Stimulated activated CD4-positive, alpha-beta T cell treated with anti-CD3 and anti-CD28 coated beads, Interleukin-4, amount 100 ng/mL, for 1 hour (primary cell): Measurements from ENCODE around the gene KCNQ2.

Experiments used
- DNase-seq: peaks from one replicate; pipeline ENCODE4 v3.0.0-alpha.2; 2020

KCNQ2 gene

DNA sequence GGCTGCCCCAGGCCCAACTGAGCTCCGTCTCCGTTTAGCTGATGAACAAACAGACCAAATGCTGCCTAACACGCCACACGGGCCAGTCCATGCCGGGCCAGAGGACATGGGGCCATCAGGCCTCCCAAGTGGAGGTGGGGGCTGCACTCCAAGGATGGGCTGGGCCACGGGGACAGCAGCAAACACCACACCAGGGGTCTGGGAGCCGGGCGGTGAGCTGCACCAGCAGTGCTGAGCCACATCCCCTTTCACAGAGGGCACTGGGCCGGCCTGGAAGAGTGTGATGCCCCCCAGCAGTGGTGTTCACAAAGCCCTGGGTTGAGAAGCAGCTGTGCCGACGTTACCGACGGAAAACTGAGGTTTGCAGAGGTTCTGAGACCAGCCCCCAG, 2.7 kb downstream of the KCNQ2 start:
- DNase-seq, result no peak

DNA sequence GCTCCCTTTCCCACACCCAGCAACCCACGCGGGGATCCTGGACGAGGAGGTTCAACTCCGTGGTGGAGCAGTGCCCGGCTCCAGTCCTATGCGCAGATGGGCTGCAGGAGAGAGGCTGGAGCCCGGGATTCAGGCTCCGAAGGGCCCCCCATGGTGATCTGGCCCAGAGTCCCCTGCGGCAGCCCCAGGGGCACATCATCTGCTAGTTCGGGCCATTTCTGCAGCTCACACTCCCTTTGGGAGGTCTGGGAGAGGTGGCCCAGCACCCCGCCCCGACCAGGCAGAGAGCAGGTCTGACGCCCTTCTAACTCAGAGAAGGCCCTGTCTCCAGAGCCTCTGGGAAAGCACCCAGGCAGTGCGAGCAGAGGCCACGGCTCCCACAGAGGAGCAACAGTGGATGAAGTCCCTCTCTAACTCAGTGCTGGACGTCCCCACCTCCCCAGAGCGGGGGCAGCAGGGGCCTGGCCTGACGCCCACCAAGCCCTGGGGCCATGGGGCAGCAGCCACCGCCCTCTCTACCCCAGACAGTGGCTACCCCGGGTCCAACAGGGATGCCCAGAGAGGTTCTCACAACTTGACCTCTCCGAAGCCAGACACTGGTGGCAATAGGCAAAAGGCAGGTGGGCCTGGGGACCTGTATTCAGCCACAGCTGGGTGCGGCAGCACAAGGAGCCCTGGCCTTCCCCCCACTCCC, 3.3 kb downstream of the KCNQ2 start:
- DNase-seq, result no peak

DNA sequence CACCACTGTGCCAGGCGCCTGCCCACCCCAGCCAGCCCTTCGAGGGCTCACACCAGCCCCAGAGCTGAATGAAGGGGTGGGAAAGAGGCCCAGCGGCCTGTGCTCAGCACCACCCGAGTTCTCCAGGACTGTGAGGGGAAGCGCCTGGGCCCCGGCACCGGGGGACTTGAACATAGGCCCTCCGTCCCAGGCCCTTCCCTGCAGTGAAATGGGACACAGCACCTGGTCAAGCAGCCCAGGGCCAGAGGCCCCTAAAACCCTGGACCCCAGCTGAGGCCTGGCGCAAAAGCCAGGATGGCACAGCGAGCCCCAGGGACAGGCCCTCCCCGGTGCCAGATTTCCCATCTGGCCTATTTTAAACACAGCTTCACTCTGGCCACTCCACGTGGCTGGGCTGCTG, 4.0 kb downstream of the KCNQ2 start:
- DNase-seq, result no peak

DNA sequence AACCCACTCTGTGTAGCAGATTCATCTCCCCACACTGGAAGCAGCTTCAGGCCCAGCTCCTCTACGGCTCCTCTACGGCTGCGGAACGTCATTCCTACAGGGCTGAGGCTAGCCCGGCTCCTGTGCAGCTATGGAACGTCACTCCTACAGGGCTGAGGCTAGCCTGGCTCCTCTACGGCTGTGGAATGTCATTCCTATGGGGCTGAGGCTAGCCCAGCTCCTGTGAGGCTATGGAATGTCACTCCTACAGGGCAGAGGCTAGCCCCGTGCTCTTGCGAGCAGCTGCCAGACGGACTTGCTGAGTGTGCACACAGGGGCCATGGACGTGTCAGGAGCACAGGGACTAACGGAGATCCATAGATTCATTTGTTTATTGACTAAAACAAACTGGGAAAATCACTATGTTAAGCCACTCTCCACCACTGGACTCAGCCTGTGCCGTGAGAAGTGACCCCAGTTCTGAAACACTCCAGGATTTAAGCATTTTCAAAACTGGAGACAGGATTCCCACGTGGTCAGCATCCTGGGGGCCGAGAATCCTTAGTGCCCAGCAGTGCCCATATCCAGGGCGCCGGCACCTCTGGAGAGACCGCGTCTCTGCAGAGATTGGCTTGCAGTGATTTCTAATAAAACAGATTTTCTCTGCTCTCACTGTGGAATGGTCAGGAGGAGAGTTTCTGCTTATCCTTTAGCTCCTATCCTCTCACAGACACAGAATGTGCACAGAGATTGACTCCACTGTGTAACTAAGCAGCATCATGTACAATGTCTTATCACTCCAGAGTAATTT, 5.0 kb downstream of the KCNQ2 start:
- DNase-seq, result no peak

DNA sequence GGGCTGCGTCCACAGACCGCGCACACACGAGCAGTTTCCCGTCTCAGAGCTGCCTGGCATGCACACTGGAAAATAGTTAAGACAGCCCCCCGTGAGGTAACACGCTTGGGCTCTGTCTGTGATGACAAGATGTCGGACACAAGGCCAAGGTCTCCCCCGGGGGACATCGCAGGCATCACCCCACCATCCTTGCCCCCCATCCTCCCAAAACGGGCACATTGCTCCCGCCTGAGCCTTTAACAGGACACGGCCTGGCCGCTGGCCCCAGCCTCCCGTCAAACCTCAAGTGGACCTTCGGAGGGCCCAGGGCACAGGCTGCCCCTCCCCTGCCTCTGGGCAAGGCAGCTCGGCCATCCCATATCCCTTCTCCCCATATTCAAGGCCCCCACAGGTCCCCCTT, 5.6 kb downstream of the KCNQ2 start:
- no peak for DNase-seq

DNA sequence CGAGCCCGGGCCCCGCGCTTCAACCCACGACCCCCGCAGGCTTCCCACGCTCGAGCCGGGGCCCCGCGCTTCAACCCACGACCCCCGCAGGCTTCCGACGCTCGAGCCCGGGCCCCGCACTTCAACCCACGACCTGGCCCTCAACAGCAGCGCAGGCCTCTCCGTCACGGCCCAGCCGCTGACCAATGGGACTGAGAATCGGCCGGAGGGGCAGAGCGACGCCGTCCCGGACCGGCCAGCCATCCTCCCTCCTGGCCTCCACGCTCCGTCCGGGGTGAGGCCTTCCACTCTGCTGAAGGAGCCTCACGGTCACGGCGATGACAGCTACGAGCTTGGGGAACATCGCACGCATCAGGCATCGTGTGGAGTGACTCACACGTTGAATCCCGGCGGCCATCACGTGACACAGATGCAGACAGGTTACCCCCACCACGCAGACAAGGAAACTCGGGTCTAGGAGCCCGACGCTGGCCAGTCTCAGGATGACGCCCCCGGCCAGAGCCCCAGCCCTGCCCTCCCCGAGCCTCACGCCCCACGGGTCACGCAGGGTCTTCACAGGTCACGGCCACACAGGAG, 6.1 kb downstream of the KCNQ2 start:
- no peak for DNase-seq

DNA sequence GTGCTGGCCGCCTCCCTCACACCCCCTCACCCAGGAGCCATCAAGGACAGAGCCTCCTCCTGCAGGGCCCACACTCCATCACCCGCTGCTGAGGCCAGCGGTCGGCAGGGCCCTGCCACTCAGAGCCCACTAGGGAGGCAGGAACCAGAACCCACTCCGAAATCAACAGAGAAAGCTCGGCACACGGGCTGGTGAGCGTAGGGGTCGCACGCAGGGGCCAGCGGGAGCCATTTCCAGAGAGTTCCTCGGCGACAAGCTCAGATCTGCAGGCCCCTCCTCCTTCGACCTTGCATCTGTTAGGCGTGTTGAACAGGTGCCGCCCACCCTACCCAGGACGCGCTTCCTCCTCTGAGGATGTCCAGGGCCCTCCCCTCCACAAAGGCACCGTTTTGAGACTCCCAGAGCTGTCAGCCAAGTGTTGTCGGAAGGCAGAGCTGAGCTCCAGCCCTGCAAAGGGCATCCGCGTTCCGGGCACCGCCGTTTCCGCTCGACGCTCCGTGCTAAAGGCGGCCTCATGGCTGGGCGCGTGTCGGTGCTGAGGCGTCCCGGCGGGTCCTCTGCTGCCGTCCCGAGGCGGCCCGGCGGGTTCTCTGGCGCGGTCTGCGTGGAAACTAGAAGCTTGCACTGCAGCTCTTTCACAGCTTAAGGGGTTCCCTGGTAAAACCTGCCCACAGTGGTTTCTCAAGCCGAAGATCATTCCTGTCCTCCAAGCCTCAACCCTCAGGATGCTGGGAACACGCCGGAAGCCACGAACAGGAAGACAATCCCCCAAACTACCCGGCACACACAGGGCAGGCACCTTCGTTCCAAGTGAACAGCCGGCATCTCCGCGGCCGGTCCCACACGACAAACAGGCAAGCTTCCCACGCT, 6.8 kb downstream of the KCNQ2 start:
- no peak for DNase-seq

DNA sequence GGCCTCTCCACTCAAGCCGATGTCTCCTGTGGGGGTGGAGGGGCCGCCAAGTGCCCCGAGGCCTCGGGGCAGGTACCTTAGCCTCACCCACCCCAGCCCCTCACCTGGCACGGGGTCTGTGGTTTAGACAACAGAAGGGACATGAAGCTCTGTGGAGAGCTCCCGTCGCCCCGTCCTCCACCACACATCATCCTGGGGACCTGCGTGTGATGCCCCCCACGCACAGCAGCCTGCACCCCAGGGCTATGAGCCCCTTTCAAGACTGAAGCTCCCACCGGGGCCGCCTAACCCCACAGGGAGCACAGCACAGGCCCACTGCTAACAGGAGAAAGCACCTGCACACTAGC, 8.2 kb downstream of the KCNQ2 start:
- no peak for DNase-seq

DNA sequence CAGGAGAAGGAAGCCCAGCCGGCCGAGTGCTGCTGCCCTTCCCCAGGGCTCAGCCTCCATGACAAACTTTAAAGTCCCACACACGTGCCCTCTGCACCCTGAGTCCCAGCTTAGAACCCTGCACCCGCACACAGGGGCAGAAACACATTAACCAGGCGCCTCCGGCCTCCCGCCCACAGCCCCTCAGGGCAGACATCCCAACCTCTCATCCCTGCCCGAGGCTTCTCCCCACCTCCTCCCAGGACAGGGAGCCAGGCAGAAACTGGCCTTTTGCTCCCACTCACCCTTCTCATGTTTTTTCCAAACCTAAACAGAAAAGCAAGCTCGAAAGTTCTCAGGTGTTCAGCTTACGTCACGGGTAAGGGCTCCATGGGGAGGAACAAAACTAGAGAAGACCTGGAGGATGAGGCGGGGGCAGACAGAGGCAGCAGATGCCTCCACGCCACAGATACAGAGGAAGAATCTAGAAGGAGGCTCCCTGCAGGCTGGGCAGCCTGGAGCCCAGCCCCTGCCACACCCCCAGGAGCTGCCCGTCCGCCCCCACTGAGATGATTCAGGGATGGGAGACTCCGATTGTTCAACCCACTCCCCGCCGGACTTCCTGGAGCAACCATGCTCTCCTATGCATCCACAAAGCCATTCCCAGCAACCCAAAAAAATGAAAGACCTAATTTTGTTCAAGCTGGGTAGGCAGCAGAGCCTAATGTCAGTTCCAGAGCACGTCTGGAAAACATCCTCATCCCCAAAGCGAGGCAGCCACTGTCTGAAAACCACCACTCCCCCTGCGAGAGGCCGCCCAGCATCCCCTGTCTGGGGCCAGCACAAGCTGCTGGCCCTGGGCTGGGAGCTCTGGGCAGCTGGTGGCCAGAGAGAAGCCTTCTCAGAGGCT, 8.8 kb downstream of the KCNQ2 start:
- DNase-seq, result no peak

DNA sequence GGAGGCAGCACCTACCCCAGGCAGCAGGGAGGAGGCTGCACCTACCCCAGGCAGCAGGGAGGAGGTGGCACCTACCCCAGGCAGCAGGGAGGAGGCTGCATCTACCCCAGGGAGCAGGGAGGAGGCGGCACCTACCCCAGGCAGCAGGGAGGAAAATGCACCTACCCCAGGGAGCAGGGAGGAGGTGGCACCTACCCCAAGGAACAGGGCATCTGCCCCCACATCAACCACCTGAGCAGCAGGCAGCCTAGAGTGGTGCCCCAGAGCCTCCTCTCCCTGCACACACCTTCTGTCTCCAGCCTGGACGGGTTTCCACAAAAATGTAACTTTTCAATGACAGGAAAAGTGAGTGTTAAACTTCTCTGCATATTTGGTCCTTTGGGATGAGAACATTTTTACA, 10.2 kb downstream of the KCNQ2 start:
- no peak for DNase-seq

DNA sequence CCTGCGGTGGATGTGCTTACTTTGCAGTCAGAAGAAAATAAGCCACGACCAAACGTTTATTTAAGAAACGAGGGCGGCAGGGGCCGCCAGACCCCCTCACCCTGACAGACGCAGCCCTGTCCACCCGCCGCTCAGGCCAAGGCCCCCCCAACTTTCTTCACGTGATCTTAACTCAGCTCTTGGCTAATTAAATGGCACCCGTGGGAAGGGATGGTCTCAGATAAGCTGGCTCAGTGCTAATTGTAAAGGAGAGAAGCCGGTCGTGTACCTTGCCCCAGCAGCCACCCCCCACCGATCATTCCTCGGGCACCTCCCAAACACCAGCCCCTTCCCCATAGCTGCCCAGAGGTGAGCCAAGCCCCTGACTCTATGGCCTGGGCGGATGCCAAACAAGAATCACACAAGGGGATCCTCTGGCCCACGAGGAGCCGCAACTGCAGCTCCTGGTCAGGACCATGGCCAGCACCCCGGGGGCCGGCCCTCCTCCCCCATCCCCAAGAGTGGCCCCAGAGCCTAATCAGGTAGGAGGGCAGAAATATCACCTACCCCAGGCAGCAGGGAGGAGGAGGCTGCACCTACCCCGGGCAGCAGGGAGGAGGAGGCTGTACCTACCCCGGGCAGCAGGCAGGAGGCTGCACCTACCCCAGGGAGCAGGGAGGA, 11.2 kb downstream of the KCNQ2 start:
- peak; percentile 20 for DNase-seq

DNA sequence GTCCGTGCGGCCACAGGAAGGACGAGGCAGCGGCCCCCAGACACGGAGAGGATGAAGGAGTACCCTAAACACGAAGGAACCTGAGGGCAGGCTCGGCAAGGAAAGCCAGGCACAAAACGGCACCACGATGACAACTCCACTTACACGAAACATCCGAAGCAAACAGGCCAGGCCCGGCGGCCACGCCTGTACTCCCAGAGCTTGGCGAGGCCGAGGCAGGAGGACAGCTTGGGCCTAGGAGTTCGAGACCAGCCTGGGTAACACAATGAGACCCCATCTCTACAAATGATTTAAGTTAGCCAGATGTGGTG, 13.4 kb downstream of the KCNQ2 start:
- no peak for DNase-seq

DNA sequence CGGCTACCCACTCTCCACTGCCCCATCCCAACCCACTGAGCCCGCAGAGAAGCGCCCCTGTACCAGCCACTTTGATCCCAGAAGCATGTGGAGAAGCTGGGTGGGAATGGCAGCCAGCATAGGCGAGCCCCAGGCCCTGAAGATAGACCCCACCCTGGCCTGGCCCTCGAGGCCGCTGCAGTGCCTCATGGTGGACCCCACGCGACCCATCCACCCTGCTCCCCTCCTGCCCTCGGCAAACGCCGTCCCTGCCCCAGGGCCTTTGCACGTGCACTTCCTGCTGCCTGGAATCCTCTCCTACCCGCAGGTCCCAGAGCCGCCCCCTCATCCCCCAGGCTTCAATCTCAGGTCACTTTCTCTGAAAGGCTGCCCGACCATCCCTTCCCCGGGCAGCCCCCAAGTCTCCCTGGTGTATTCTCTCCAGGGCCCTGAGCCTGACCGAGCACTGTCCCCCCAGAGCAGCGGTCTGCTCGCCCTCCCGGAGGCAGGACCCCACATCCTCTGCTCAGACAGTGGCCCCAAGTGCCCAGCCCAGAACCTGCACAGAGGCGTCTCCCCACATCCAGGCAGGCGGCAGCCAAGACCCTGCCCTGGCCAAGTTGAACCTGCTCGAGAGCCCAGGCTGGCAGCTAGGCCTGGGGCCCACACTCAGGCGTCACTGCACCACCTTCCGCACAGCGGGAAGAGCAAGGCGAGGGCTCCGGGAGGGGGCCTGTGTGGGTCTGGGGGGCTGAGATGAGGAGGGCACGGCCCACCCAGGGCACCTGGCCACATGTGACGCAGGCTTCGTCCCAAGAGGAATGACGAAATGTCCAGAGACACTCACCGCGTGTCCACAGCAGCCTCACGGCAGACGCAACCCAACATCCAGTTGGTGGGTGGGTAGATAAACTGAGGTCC, 14.0 kb downstream of the KCNQ2 start:
- no peak for DNase-seq

DNA sequence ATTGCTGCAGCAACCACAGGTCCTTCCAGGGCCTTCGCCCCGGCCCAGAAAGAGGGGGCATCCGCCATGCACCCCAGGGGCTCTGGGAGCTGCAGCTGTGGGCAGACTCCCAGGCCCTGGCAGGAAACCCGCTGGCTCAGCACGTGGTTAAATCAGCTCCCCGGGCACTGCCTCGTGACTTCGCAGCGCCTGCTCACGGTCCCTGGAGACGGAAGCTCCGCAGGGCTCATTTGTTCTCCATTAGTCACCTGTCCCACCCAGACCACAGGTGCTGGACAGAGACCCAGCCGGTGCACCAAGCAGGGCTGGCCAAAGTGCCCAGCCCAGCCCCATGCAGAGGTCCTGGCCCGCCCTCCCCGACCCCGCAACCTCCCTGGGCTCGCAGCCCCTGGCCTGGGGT, 14.7 kb downstream of the KCNQ2 start:
- no peak for DNase-seq

DNA sequence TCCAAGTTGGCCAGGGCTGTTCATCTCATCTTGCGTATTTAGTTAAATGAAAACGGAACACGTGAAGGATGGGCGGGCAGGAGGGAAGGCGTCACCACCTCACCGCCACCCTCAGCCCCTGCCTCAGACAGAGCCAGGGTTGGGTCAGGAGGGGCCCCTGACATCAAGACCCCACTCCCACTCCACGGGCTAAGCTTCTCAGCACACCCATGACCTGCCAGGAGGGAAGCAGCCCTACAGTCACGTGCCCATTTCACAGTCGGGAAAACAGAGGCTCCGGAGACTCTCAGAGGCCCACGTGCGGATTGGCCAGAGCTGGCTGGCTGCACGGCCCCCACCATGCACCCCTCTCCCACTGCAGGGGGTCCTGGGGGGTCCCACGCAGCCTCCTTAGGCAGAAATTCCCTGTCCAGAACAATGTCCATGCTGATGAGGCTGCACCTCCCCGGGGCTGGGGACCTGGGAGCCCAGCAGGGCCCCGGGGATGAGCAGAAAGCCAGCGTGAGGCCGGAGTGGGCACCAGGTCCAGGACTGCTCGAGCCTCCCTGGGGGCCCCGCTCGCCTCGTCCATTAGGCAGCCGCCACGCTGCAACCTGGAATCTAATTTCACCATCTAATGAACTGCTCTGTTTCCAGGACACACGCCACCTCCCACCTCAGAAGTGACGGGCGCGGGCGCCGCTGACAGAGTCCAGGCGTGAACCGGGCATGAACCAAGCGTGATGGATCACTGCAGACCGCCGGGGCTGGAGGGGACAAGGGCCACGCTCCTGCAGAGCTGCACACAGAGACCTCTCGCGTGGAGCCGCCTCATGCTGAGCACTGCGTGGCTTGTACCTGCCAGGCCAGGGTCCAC, 15.8 kb downstream of the KCNQ2 start:
- DNase-seq, result no peak

DNA sequence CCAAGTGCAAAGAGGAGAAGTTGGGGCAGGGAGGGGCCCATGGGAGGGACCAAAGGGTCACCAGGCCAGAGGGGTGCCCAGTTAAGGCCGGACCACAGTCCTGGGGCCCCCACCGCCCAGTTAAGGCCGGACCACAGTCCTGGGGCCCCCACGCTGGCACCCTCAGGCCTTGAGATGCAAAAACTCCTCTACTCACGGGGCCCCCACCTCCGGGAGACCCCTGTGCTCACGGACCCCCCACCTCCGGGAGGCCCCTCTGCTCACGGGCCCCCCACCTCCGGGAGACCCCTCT, 16.9 kb downstream of the KCNQ2 start:
- no peak for DNase-seq

DNA sequence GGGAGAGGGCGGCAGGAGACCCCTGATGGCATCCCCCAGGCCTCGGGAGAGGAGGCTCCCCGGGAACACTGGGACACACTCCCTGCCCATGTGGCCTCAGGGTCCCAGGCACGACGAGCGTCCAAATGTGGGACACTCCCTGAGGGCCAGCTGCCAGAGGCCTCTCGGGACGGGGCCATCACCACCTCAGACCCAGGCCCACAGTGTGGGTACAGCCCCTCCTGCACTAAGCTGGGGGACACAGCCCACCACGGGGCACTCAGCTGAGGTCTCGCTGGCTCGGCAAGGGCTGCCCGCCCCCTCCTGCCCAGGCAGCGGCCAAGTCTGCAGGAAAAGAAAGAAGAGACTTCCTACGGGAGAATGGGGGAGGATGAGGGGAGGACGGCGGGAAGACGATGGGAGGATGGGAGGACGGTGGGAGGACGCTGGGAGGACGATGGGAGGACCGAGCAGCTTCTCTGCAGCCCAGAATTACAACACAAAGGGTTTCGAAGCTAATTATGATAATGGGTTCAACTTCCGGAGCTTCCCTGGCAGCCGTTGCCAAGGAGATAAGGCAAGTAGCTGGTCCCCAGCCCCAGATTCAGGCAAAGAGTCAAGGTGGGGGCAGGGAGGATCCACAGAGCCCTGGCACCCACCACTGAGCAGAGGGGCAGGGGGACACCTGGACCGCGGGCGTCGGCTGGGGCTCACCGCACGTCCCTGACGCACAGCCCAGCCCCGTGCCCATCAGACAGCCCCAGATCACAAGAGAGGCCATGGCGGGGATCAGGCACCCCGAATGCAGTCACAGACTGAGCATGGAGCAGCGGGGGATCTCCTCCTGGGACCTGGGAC, 17.5 kb downstream of the KCNQ2 start:
- no peak for DNase-seq

DNA sequence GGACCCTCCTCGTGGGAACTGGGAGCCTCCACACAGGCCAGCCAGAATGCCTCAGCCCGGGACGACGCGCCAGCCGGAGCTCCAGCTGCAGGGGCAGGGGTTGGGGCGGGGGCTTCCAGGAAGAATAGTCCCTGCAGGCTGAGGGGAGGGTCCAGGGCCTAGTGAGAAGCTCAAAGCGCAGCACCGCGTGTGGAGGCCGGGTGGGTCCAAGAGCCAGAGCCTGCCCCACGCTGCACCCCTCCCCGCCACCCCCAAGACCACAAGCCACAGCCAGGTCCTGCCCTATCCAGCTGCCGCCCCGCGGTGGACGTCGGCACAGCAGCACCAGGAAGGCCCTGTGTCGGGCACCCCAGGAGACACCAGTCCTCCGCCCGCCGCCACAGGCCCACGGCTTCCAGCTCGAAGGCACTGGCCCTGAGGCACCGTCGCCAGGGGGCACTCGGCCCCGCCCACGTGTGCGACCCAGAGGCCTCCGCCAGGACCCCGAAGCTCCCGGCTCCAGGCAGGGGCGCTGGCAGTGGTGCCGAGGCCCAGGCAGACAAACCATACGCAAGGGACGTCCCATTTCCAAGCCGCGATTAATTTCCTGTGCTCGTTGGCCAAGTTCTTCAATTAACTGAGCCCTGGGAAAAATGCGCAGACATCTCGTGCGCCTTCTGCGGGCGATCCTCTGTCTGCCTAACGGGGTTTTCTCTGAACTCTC, 19.5 kb downstream of the KCNQ2 start:
- no peak for DNase-seq

DNA sequence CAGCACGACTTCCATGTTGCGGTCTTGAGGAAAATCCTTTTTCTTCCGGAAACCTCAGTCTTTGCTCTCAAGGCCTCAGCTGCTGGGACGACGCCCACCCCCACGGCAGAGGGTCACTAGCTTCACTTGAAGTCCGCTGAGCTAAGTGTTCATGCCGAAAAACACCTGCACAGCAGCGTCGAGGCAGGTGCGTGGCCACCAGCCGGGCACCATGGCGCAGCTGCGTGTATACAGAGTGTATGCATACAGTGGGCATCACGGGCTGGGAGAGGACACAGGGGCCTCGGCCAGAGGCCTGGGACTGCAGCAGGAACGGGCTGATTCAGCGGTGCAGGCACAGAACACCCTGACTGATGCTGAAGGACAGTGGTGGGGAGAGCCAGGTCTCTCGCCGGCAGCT, 20.1 kb downstream of the KCNQ2 start:
- no peak for DNase-seq
